HG02852 (cell line): ENCODE data around the gene DMRTB1.

Experiments used
- ATAC-seq: cut with Tn5 transposase; IDR thresholded peaks from one replicate; pipeline ENCODE4 v1.9.1; 2021; ENCODE audit warnings: mild to moderate bottlenecking, moderate library complexity; ENCODE audit not compliant: unreplicated experiment

The DMRTB1 gene

GRCh38 chr1:53484705-53485477, 25.7 kb downstream of the DMRTB1 start:
- no peak for ATAC-seq

GRCh38 chr1:53485478-53486394, 26.5 kb downstream of the DMRTB1 start:
- no peak for ATAC-seq

DNA sequence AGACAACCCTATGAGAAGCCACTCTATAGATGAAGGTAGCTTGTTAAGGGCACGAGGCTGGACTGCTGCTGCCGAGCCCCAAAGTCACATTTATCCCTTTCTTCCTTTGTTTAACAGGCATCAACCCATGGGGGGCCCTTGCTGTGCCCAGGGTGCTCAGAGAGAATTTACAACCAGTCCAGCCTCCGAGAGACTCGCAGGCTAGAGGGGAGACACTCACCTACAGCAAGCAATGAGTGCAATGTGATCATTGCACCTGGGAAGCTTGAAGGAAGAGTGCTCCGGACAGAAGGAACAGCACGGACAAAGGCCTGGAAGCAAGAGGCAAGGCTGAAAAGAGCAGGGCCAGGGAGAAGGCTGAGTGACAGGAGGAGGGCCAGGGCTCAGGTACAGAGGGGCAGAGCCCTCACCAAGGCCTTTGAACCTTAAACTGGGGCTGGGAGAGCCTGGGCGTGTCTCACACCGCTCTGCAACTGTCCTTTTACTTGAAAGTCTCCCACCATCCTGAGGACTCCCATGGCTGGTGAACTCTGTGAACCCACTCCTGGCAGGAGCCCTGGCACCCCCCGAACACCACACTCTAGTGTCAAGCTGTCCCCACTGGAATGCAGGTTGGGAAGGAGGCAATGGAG, 27.3 kb downstream of the DMRTB1 start:
- ATAC-seq: no peak

DNA sequence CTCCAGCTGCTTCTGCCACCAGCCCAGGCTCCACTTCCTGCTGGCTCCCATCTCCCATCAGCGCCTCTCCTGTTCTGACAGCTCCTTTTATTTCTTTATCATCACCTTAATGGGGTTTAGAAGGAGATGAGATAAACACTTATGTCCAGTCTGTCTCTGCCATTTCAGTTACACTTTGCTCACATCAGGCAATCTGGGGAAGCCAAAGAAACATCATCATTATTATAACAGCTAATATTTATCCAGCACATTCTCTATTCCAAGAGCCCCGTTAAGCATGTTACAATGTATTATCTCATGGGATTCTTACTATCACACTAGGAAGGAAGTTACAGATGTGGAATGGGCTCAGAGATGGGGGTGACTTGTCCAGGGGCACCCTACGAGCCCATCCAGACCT, 31.2 kb downstream of the DMRTB1 start:
- no peak for ATAC-seq

- no peak for ATAC-seq
Observed at GRCh38 chr1:53495633-53496345, 36.6 kb downstream of the DMRTB1 start.

DNA sequence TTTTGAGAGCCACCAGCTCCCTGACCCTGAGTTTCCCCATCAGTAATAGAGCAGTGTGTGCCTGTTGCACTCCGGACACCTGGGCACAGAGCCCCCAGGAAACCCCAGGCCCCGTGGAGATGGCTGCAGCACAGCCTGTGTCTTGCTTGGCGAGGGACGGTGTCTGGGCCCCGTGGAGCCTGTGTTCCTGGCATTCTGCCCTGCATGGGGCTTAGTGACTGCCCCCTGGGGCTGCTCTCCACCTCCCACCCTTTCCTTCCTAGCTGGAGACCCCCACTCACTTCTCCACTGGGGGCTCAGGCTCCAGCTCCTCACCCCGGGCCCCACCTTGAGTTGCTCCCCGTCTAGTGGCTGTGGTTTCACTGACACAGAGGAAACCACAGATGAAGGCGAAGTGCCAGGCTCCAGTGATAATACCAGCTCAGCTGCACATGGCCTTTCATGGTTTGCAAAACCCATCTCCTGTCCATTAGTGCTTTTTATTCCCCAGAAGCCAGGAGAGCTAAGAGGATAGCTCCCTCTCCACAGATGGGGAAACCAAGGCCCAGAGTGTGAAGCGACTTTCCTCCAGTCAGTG, 39.4 kb downstream of the DMRTB1 start:
- ATAC-seq: no peak

DNA sequence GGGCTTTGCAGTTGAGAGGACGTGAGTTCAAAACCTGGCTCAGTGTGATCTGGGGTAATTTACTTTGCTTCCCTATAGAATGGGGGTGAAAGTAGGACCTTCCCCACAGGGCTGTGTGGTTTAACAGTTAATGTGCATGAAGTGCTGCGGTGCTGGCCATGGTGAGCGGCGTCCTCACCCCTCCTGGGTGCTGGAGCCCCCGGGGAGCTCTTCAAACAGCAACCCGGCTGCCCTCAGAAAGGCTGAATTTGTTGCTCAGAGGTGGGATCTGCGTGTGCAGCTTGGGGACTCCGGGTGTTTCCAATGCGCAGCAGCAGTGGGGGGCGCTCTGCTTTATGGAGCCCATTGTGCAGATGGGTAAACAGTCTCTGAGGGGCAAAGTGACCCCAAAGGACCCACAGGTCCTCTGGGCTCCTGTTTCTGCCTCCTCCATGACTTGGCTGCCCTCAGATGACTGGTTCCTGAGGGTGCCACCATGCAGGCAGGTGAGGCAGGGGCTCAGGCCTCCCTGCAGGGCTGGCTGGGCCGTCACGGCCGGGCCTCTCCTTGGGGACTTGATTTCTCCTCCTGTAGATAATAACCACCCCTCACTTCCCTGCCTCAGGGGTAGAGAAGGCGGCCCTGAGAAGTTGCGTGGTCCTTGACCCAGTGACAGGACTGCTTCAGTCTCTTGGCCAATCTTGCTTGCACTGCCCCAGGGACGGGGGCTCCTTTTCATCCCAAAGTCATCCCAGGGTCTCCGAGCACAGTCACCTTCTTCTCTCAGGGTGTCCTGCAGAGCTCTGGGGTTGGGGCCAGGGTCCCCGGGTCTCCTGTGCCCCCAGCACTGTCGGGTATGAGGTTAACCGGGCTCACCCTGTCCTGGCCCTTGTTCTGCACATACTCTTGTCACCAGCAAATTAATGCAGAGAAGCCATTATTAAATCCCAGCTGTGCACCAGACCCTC, 40.3 kb downstream of the DMRTB1 start:
- ATAC-seq: no peak

DNA sequence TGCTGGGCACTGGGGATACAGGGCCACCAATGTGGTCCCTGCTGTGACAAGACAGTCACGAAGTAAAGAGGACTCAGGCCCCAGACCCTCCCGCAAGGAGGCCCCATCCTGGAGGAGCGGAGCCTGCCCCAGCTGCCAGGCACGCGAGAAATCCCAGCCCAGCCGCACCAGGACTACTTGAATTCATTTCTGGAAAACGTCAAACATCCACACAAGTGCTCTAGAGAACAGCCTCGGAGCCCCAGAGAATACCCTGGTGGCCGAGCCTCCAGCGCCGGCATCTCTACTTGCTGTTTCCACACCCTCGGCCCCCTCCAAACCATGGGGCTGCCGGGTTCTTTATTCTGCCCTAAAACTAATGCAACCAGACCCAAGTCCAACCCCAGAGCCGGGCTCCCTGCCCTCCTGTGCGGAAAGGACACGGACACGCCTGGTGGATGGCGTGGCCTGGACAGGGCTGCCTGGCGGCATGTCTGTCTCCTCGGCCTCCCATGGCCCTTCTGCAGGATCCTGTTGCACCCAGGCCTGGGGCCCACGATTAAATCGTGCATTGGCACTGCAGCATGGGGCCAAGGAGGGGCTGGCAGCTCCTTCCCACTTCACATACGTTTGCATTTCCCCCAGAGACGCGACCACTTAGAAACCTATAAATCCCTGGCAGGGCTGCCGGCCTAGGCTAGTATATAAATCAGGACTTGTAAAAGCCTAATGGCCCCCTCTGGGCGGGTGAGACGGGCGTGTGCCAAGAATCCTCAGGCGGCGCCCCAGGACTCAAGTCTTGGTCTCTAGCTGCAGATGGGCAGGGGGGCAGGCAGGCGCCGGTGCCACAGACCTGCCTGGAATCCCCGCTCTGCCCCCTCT, 41.2 kb downstream of the DMRTB1 start:
- no peak for ATAC-seq

DNA sequence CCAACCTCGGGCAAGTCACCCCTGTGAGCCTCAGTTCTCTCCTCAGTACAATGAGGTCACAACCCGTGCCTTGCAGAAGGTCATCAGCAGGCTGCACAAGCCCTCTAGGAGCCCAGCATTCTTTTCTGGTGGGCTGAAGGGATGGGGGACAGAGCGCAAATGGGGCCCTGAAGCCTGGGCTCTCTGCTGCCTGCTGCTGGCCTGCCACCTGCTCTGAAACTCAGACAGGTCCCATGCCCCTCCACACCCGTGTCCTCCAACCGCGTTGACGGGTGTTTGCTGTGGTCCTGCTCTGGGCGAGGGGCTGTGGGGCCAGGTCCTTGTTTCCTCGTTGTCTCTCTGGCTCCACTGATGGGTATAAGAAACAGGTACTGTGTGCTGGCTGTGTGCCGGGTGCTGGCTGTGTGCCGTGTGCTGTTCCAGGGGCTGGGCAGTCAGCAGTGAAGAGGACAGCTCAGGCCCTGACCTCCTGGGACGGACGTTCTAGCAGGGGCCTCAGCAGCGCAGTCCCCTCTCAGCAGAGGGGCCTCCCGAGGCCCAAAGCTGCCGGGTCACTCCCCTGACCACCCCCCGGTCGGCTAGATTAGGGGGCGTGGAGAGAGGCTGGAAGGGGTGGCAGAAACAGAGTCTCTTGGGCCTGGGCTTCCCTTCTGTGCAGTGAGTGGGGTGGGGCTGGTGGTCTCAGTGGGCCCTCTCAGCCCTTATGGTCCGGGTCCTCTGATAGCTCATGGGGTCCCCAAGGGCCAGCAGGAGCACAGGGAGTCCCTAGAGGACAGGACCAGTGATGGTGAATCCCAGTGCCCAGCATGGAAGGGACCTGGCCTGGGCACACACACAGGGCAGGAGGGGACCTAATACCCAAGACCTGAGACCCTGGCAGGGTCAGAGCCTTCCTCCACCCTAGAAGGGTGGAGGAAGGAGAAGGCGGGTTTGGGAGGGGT, 42.1 kb downstream of the DMRTB1 start:
- ATAC-seq: no peak

DNA sequence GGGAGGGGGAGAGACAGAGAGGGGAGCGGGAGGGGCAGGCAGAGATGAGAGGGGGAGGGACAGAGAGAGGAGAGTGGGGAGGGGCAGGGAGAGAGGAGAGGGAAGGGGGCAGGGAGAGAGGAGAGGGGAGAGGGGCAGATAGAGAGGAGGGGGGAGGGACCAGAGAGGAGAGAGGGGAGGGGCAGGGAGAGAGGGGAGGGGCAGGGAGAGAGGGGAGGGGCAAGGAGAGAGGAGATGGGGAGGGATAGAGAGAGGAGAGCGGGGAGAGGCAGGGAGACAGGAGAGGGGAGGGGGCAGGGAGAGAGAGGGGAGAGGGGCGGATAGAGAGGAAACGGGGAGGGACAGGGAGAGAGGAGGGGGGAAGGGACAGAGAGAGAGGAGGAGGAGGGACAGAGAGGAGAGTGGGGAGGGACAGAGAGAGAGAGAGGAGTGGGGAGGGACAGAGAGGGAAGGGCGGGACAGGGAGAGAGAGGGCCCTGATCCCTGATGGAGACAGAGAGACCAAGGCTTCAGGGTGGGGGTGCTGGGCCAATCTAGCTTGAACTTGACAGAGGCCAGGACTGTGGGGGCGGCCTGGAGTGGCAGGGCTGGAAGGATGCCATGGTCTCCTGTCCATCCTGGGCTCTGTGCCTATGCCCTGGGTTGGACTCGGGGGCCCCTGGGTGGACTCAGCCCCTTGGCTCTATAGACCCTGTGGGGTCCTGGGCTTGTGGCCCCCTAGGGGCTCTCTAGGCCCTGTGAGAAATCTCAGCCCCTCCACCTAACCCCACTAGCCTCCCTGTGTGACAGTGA, 43.6 kb downstream of the DMRTB1 start:
- ATAC-seq: no peak

- ATAC-seq: no peak
Observed at GRCh38 chr1:53503433-53504217, 44.4 kb downstream of the DMRTB1 start.

DNA sequence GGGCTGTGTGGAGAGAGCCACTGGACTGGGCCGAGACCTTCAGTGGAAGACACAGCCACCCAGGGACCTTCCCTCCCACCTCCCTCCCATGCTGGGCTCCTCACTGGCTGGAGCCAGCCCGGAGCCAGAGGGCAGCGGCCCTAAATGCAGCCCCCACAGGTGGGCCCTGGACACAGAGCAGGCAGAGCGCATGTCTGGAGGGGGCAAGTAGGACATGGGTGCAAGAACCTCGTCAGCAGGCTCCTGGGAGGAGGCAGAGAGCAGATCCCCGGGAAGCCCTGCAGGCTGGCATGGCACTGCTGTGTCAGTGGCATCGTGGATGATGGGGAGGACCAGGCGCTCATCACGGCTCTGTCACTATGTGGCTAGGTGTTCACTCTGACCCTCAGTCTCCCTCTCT, 45.7 kb downstream of the DMRTB1 start:
- ATAC-seq: no peak

DNA sequence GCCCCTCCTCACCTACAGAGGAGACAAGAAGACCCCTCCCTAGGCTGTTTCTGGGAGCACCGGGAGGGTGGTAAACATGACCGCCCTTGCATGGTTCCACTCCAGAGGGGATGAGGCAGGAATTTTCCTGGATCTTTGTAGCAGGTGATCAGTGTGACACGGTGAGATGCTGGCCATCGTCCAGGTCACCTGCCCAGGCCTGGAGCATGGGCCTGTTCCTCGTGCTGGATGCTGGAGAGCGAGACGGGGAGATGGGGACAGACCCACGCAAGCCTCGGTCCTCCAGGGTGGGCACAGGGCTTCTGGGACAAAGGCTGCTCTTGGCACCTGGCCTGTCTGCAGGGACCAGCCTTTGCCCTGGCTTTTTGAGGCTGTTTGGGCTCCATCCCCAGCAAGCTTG, 46.2 kb downstream of the DMRTB1 start:
- no peak for ATAC-seq

GRCh38 chr1:53505891-53506290, 46.7 kb downstream of the DMRTB1 start:
- ATAC-seq: no peak

GRCh38 chr1:53506355-53507050, 47.3 kb downstream of the DMRTB1 start:
- ATAC-seq: no peak
